Endometrial microvascular endothelial cells (primary cell): ENCODE results near the gene ZBTB49. TPM values are rescaled to one million over a fixed set of nuclear protein-coding genes. Genes with fewer than 3 reads are reported as not detected.

Experiments
- in situ Hi-C: cut with HindIII; loops from 2 replicates; pipeline ENCODE4 v1.10.0; 2017; ENCODE audit warnings: low sequenced_read_pairs, low pct_unique_long_range_greater_than_20kb; ENCODE audit errors: inconsistent ontology term
- total RNA-seq: library from RNA; depleted of rRNA; stranded (reverse); fragments of >200 nt; gene quantifications from one replicate; pipeline ENCODE4 v1.2.3, GENCODE V29; 2015; ENCODE audit errors: inconsistent ontology term

ZBTB49 gene
- total RNA-seq, 1 donor from 2014 or later, result 2.7 TPM

DNA sequence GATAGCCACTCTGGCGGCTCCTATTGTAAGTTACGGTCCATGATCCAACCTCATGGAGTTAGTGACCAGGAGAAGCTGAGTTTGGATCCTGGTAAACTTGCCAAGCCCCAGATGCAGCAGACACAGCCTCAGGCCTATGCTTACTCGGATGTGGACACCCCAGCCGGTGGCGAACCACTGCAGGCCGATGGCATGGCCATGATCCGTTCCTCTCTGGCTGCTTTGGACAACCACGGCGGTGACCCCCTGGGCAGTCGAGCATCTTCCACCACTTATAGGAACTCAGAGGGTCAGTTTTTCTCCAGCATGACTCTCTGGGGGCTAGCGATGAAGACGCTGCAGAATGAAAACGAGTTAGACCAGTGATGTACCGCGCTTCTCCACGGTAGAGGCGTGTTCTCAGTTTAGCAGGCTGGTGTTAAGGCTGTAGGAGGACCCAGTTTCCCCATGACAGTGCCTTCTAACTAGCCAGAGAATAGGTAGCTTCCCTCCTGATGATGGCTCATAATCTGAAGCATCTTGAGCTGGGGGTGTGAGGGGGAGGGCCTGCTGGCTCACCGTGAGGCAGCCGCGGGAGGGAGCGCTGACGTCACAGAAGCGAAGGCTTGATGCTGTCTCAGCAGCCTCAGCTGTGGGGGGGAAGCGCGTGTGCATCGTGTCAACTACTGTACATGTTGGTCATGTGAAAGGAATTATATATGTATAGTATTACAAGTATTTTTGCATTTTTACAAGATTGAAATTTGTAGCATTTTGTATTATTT is 31.1 kb downstream of the ZBTB49 start:
- in situ Hi-C loops, result no loop called here

DNA sequence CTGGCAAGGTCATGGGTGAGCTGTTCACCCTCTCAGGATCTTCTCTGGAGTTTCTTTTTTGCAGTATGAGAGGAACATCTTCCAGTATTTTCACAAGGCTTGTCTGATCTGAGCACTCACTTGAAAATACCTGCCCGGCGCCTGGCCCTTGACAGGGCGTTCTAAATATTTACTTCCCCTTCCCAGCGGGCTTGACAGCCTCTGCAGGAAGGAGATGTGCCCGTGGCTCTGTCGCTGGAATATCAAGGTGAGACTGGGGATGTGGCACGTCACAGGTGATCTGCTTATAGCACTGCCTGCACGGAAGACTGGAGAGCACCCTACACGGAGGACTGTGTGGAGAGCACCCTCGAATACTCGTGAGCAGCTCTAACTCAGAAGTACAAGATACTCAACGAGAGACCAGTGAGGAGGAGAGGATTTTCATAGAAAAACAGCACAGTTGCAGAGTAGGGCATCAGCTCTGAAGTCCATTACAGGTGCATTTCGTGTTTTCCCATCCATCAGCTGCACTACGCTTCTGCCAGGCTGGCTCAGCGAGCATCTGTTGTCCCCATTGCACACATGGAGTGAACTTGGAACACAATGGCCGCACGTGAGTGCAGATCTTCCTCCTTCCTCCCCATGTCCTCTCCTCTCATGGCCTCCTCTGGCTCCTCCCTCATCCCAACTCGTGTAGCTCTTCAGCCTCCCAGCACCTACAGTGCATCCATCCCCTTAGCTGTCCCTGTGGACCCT is 32.1 kb downstream of the ZBTB49 start:
- in situ Hi-C loops, result no loop called here

DNA sequence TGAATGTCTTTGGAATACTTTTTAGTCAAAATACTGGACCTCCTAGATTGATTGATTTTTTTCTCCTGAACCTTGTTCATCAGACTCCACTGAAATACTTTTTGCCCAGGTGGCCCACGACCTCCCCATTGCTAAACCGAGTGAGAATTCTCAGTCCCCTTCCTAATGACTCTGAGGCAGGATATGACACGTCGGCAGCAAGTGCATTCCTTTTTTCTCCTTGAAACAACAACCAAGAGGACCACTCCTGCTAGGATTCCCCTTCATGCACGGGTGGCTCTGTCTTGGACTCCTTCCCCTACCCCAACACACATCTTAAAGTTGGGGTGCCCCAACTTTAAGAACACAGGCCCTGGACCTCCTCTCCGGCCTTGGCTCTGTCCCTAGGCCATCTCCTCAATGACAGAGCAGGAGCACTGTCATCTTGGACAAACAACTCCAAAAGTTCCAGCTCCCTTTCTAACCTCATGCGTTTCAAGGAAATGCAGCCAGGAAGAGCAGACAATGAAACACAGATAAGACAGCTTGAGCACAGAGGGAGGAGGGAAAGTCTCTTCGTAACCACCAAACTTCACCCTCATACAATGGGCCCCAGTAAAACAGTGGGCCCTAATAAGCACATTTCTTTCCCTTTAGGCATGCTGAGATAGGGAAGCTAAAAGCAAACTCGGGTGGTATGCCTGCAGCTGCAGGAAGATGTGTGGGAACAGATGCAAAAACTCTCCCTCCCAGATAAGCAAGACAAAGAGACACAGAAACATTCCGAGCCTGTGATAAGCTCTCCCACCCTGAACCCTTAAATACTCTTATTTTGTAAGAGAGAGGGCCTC is 33.9 kb downstream of the ZBTB49 start:
- in situ Hi-C loops, result no loop called here

DNA sequence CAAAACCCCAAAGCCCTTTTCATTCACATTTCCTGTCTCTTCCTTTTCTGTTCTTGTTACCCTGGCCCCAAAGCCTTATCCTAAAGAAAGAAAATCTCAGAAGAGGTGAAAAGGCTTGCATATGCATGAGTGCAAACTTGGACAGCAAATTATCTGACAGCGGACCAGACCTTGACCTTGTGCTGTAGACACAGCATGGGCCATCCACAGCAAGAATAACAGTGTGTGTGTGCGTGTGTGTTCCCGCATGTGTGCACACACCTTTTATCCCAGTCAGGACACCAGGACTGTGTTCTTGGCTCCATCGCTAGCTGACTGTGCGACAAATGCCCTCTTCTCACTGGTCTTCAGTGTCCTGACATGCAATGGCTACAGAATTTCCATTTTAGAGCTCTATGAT is 35.3 kb downstream of the ZBTB49 start:
- in situ Hi-C loops, result no loop called here

DNA sequence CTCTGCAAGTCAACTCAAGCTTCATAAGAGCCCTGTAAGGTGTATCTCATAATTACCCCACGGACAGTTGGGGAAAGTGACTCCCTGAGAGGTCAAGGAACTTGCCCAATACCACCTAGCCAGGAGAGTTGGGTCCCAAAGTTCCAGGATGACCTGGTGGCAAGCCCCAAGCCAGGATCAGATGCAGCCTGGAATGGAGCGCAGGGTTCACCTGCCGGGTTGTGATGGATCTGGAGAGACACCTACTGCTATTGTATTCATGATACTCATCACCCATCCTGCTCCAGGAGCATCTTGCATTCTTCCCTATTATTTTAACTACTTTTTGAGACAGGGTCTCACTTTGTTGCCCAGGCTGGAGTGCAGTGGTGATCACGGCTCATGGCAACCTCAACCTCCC is 36.1 kb downstream of the ZBTB49 start:
- in situ Hi-C loops, result no loop called here

DNA sequence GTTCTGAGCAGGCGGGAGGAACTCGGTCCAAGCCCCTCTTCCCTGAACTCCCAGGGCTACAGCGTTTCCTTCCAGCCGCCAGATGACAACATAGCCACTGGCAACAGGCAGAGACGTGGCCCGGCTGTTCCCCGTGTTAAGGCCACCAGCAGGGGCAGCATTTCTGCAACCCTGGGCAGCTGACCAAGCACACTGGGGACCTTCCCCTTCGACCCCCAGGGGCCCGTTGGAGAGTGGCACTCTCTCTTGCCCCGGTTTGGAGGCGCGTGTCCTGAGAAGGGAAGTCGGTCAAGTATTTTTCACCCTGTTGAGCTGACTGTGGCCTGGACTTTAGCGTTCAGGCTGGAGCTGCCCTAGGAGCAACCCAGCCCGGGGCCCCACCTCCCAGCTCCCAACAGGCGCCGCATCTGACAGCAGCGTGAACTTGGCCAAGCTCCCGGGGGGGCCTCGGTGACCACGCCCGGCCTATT is 37.6 kb downstream of the ZBTB49 start:
- in situ Hi-C loops, result no loop called here

DNA sequence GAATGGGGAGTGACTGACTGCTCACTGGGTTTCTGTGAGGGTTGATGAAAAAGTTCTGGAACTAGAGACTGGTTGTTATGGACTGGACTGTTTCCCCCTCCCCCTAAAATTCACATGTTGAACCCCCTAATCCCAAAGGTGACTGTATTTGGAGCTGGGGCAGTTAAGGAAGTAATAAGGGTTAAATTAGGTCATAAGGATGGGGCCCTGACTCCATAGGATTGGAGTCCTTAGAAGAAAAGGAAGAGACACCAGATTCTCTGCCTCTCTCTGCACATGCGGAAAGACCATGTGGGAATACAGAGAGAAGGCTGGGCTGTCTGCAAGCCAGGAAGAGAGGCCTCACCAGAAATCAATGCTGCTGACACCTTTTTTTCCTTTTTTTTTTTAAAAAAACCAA is 38.2 kb downstream of the ZBTB49 start:
- in situ Hi-C loops, result no loop called here

DNA sequence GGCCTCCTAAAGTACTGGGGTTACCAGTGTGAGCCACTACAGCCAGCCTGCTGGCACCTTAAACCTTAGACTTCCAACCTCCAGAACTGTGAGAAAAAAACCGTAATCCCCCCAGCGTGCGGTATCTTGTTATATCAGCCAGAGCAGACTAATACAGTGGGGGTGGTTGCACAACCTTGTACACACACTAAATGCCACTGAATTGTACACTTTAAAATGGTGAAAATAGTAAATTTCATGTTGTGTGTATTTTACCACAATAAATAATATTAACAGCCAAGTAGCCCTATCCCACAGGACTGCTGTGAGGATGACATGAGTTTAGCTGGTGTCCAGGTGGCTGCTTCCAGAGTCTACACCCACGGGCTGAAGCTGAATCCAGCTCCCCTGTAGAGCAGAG is 38.8 kb downstream of the ZBTB49 start:
- in situ Hi-C loops, result no loop called here

DNA sequence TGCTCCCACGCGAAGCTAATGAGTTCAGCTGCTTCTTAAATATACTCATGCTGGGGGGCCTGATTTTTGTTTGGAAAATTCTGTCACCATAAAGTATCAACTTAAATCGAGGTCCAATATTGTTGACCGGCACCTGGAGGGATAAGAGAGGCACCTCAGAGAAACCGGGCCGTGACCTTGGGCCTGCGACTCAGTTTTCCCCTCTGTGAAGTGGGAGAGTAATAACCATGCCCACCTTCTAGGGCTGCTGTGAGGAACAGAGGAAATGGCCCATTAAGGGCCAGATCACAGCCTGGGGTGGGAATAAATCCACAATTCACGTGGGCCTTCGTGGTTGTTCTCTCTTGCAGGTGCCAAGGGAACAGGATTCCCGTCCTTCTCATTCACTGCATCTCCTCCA is 39.4 kb downstream of the ZBTB49 start:
- in situ Hi-C loops, result no loop called here

DNA sequence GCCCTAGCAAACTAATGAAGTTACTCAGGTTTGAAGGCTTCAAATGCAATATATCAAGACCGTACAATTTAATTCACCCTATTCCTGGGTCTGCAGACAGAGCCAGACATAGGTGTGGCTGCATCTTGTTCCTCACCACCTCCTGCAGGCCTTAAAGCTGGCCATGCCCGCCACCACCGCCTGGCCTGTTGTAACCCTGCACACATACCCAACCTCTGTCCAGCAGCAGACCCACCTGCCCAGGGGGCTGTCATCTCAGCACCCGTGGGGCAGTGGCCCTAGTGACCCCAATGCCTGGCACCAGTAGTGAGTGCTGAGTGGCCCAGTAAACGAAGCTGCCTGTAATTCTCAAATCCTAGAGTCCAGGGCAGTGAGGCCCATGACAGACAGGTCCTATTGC is 40.7 kb downstream of the ZBTB49 start:
- in situ Hi-C loops, result no loop called here

DNA sequence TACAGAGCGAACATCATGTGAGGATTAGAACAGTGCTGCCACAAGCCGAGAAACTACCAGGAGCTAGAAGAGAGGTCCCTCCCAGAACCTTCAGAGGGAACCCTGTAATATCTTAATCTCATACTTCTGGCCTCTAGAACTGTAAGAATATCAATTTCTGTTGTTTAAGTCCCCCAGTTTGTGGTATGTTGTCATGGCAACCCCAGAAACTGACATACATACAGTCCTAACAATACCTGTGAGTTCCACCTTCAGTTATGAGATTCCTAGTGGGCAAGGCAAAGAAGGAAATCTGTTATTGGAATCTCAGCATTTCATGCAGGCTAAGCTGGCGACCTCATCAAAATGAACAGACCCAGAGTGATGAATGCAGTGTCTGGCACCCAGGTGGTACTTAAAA is 42.5 kb downstream of the ZBTB49 start:
- in situ Hi-C loops, result no loop called here

DNA sequence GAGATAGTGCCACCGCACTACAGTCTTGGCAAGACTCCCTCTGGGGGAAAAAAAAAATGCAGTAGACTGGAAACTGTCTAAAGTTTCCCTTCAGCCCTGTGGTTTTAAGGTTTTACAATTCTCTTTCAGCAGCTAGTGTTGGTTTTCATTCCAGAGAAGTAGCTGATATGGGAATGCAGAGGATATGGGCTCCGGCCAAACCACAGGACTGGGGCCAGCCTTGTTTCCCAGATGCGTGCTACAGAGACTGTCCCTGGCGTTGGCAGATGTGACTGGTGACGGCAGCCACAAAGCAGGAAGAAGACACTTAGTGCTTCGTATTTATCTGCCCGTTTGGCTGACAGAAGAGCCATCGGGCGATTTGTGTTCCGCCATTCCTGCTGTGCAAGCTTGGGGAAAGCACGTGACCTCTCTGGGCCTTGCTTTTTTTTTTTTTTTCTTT is 43.2 kb downstream of the ZBTB49 start:
- in situ Hi-C loops, result no loop called here

DNA sequence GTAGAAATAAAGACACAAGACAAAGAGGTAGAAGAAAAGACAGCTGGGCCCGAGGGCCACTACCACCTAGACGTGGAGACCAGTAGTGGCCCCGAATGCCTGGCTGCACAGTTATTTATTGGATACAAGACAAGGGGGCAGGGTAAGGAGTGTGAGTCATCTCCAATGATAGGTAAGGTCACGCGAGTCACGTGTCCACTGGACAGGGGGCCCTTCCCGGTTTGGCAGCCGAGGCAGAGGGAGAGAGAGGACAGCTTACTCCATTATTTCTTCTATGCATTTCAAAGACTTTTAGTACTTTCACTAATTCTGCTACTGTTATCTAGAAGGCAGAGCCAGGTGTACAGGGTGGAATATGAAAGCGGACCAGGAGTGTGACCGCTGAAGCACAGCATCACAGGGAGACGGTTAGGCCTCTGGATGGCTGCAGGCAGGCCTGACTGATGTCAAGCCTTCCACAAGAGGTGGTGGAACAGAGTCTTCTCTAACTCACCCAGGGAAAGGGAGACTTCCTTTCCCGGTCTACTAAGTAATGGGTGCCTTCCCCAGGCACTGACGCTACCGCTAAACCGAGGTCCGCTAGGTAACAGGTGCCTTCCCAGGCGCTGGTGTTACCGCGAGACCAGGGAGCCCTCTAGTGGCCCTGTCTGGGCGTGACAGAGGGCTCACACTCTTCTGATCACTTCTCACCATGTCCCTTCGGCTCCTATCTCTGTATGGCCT is 44.9 kb downstream of the ZBTB49 start:
- in situ Hi-C loops, result no loop called here

DNA sequence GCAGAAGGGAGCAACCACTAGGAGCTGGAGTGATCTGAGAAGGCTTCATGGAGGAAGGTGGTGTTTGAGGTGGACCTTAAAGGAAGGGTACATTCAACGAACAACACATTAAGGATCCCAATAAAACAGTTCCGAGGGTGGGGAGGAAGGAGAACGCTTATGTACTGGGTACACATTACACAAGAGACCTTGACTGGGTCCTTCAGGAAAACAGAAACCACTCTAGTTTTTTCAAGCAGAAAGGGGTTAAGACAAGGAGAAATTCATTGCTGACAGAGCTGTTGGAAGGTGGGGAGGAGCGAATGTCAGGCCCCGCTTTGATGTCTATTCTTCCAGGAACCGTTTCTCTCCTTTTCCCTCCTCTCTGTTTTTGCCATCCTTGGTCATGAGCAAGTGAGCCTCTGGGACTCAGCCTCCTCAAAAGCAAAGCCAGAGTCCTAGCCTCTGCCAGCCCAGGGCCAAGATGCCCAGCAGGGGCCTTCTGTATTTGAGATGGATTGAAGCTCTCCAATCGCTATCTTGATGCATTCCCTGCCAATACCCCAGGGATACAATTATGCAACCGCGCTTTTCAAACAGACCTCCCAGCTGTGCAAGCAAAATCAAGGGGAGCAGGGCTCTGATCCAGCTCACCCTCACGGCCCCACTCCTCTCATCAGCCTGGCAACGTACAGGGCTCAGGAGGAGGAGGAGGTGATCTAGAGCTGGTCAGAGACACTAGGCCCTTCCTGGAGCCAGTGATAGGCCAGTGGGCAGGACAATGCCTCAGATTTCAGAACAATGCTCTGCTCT is 48.4 kb downstream of the ZBTB49 start:
- in situ Hi-C loops, result no loop called here

DNA sequence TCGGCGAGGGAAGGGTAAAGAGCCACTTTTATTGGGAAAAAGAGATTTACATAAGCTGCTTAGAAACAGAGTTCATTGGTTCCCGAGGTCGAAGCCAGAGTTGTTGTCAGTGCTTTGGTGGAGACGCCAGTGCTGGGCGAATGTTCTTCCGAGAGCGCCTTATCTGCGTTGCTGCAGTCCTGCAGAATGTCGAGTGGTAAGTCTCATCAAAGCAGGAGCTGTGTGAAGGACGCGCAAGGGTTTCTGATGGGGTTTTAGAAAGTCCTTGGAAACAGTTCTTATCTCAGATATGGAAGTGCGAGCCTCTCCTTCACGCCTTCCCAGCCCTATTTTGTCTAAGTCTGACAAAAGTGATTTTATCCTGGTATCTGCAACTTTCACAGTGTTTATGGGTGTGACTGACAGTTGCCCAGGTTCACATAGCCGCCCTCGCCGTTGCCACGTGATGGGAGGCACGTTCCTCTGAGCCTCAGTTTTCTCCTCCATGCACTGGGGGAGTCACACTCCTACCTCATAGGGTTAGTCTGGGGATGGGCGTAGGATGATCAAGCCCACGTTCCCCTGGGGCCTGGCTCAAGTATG is 49.5 kb downstream of the ZBTB49 start:
- in situ Hi-C loops, result no loop called here

DNA sequence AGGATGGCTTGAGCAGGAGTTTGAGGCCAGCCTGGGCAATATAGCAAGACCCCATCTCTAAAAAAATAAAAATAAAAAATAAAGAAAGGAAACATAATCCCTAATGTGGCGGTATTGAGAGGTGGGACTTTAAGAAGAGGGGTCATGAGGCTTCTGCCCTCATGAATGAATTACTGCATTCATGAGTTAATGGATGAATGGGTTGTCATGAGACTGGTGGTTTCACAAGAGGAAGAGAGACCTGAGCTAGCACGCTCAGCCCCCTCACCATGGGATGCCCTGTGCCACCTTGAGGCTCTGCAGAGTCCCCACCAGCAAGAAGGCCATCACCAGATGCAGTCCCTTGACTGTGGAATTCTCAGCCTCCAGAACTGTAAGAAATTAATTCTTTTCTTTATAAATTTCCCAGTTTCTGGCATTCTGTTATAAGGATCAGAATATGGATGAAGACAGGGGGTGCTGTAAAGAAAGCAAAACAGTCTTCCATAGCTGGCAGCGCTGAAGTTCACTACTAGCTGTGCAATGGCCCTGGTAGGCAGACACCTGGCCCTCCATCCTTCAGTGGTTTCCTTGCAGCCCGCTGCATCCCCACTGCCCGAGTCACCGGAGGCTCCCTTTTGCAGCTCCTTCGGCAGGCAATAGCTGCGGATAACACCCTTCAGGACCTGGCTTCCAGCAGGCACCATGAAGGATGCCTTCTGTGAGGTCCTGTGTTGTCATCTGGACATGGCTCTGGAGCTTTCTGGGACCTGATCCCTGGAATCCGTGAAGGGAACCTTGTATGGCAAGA is 52.0 kb downstream of the ZBTB49 start:
- in situ Hi-C loops, result no loop called here

DNA sequence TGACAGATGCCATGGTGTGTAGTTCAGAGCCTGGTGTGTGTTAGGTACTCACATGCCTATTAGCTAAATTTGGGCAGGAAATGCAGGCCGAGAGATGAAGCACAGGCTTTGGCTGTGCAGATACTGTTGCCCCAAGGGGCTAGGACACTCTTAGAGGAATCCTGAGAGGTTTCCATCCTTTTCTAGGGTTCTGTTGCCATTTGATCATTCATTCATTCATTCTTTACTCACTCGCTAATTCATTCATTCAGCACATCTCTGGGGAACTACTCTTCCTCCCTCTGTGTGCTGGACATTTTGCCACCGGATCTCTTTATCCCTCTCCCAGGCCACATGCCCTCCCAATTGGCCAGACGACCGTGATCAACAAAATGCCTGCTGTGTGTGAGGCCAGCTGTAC is 53.0 kb downstream of the ZBTB49 start:
- in situ Hi-C loops, result no loop called here
